ENCODE results near the gene PTDSS2. TPM values are rescaled to one million over a fixed set of nuclear protein-coding genes. Genes with fewer than 3 reads are reported as not detected.

The PTDSS2 gene
- polyA plus RNA-seq, 1 experiment, result 15.8 TPM

DNA sequence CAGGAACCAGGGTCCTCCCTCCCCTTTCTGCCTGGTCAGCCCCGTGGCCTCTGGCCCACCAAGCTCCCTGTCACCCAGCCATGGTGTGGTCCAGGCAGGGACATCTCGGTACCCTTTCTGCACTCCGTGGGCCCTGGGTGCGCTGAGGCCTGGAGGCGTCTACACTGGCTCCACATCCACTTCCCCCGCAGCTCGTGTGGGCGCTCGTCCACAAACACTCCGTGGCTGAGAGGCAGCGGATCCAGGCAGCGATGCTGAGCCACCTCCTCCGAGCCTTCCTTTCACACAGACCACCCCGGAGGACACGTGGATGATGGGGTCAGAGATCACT lies 40.8 kb downstream of the PTDSS2 start:
- Histone ChIP-seq H3K27me3 (ENCODE audit: control insufficient read depth, insufficient read depth, low read length) (no peaks in the 10 kb centered on the region), H3K9me3 (ENCODE audit: control insufficient read depth, insufficient read depth, low read length) (peaks cover 2% of the 10 kb centered on the region; the same call in 1 of the 2 replicates), H3K27ac (ENCODE audit: low read depth, low read length) (no peak overlapping the region), H3K4me3 (ENCODE audit: low read depth, low read length) (no peak overlapping the region)
- ChIA-PET POLR2A (no interaction called here), CTCF (no interaction called here)
- DNase-seq (ENCODE audit: low read depth, low spot score), result no peak
- TF ChIP-seq, protein P1, sequence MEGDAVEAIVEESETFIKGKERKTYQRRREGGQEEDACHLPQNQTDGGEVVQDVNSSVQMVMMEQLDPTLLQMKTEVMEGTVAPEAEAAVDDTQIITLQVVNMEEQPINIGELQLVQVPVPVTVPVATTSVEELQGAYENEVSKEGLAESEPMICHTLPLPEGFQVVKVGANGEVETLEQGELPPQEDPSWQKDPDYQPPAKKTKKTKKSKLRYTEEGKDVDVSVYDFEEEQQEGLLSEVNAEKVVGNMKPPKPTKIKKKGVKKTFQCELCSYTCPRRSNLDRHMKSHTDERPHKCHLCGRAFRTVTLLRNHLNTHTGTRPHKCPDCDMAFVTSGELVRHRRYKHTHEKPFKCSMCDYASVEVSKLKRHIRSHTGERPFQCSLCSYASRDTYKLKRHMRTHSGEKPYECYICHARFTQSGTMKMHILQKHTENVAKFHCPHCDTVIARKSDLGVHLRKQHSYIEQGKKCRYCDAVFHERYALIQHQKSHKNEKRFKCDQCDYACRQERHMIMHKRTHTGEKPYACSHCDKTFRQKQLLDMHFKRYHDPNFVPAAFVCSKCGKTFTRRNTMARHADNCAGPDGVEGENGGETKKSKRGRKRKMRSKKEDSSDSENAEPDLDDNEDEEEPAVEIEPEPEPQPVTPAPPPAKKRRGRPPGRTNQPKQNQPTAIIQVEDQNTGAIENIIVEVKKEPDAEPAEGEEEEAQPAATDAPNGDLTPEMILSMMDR (IDR thresholded peaks at IDR 0.05; ENCODE audit: low read depth, low read length), result no peak

GRCh38 chr11:491358-491757 lies 41.3 kb downstream of the PTDSS2 start:
- TF ChIP-seq, protein P1 (IDR thresholded peaks at IDR 0.05; ENCODE audit: low read depth, low read length), result no peak
- no peak for DNase-seq (ENCODE audit: low read depth, low spot score)
- no peak overlapping the region for H3K4me3 ChIP-seq (ENCODE audit: low read depth, low read length)
- POLR2A ChIA-PET, result no interaction called here
- no peaks in the 10 kb centered on the region for H3K27me3 ChIP-seq (ENCODE audit: control insufficient read depth, insufficient read depth, low read length)
- no peak overlapping the region for H3K27ac ChIP-seq (ENCODE audit: low read depth, low read length)
- CTCF ChIA-PET, result no interaction called here
- H3K9me3 ChIP-seq (ENCODE audit: control insufficient read depth, insufficient read depth, low read length), result peaks cover 2% of the 10 kb centered on the region; the same call in 1 of the 2 replicates

- TF ChIP-seq, protein P1 (IDR thresholded peaks at IDR 0.05; ENCODE audit: low read depth, low read length), result no peak
- CTCF ChIA-PET, result no interaction called here
- no peaks in the 10 kb centered on the region for H3K27me3 ChIP-seq (ENCODE audit: control insufficient read depth, insufficient read depth, low read length)
- POLR2A ChIA-PET, result interaction anchor here (2.0 kb wide), 1 partner anchor 14 kb away, joined by 6 read pairs; the partner anchor contains the start of gene RNH1
- H3K4me3 ChIP-seq (ENCODE audit: low read depth, low read length), result no peak overlapping the region
- no peak for DNase-seq (ENCODE audit: low read depth, low spot score)
- no peak overlapping the region for H3K27ac ChIP-seq (ENCODE audit: low read depth, low read length)
- peaks cover 2% of the 10 kb centered on the region; the same call in 1 of the 2 replicates for H3K9me3 ChIP-seq (ENCODE audit: control insufficient read depth, insufficient read depth, low read length)
Measured at GRCh38 chr11:492427-493226, 42.5 kb downstream of the PTDSS2 start.

GRCh38 chr11:494761-495536 lies 44.9 kb downstream of the PTDSS2 start:
- TF ChIP-seq, protein P1 (IDR thresholded peaks at IDR 0.05; ENCODE audit: low read depth, low read length), result no peak
- no peak overlapping the region for H3K27ac ChIP-seq (ENCODE audit: low read depth, low read length)
- CTCF ChIA-PET, result no interaction called here
- no peak overlapping the region for H3K4me3 ChIP-seq (ENCODE audit: low read depth, low read length)
- H3K9me3 ChIP-seq (ENCODE audit: control insufficient read depth, insufficient read depth, low read length), result peaks cover 16% of the 10 kb centered on the region; the same call in 1 of the 2 replicates
- no peak for DNase-seq (ENCODE audit: low read depth, low spot score)
- H3K27me3 ChIP-seq (ENCODE audit: control insufficient read depth, insufficient read depth, low read length), result no peaks in the 10 kb centered on the region
- POLR2A ChIA-PET, result interaction anchor here (0.6 to 0.9 kb wide), 3 partner anchors 17 to 88 kb away, joined by 3 read pairs; no protein-coding TSS in a partner anchor

GRCh38 chr11:495537-495931 lies 45.5 kb downstream of the PTDSS2 start:
- Histone ChIP-seq H3K4me3 (ENCODE audit: low read depth, low read length) (no peak overlapping the region), H3K27me3 (ENCODE audit: control insufficient read depth, insufficient read depth, low read length) (no peaks in the 10 kb centered on the region), H3K9me3 (ENCODE audit: control insufficient read depth, insufficient read depth, low read length) (peaks cover 16% of the 10 kb centered on the region; the same call in 1 of the 2 replicates), H3K27ac (ENCODE audit: low read depth, low read length) (no peak overlapping the region)
- TF ChIP-seq, protein P1 (IDR thresholded peaks at IDR 0.05; ENCODE audit: low read depth, low read length), result no peak
- CTCF ChIA-PET, result no interaction called here
- no peak for DNase-seq (ENCODE audit: low read depth, low spot score)
- POLR2A ChIA-PET, result interaction anchor here (0.7 kb wide), 1 partner anchor 16 kb away, joined by 3 read pairs; no protein-coding TSS in a partner anchor
